ENCODE measurements around the gene CIB2.

CIB2 gene

DNA sequence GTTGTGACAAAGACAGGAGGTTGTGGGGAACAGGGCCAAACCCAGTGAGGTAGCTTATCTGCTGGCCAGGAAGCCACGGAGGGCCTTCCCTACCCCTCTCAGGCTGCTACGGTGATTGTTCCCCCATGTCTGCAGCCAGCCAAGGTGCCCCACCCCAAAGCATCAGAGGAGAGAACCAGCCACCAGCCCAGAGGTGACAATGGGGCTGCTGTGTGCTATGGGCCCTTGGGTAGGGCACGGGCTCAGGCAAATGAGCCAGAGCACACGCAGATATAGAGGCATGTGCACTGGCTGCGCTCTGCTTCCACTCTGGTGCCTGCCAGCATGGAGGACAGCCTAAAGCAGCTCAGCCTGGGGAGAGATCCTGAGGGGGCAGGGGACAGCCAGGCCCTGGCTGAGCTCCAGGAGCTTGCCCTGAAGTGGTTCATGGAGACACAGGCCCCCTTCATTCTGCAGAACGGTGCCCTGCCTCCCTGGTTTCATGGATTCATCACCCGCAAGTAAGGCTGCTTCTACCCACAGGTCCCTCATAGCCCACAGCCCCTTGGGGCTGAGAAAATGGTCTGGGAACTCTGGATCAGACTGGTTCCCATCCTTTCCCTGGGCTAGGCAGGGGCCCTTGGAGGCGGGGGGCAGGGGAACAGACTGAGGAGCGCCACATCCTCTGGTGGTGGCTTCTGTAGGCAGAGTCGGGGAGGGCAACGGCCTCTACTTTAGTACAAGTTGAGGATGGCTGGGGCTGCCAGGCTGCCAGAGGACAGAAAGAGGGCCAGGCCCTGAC lies 38.8 kb downstream of the CIB2 start, which contains the start of gene SH2D7 (continued):
- TF ChIP-seq SALL2 (tag by site-specific recombination; IDR thresholded peaks at IDR 0.05; ENCODE audit: borderline replicate concordance) (no peak), FEZF1 (tag by site-specific recombination; IDR thresholded peaks at IDR 0.05) (no peak), ZNF654 (tag by site-specific recombination; IDR thresholded peaks at IDR 0.05; ENCODE audit: low read depth) (no peak), ZBTB8A (tag by site-specific recombination; IDR thresholded peaks at IDR 0.05) (no peak), ZNF645 (tag by site-specific recombination; IDR thresholded peaks at IDR 0.05) (no peak), ZNF658 (tag by site-specific recombination; IDR thresholded peaks at IDR 0.05) (no peak)

- H3K9me3 ChIP-seq (ENCODE audit: control insufficient read depth, insufficient read depth, low read depth, low read length) = no peaks in the 10 kb centered on the region
- CTCF ChIA-PET = interaction anchor here (1.3 to 6.2 kb wide), 2 partner anchors 12 to 18 kb away, joined by 6 to 28 read pairs; partner anchors contain the start of gene TBC1D2B
- POLR2A ChIA-PET = no interaction called here
- TF ChIP-seq ZNF768 (tag by site-specific recombination; IDR thresholded peaks at IDR 0.05) (no peak), ZNF513 (tag by site-specific recombination; IDR thresholded peaks at IDR 0.05) (peak; percentile 99)
- no peak overlapping the region for H3K27ac ChIP-seq (ENCODE audit: extremely low read depth, low read depth, low read length)
- no peak overlapping the region for H3K4me3 ChIP-seq (ENCODE audit: low read depth, low read length)
- no peaks in the 10 kb centered on the region for H3K4me1 ChIP-seq (ENCODE audit: control insufficient read depth, insufficient read depth, low read length)
- H3K36me3 ChIP-seq (ENCODE audit: control insufficient read depth in 2 of 2, insufficient read depth in 1 of 2, low read length in 2 of 2) = no peaks in the 10 kb centered on the region
Observed at GRCh38 chr15:78090422-78091063, 40.7 kb downstream of the CIB2 start.

DNA sequence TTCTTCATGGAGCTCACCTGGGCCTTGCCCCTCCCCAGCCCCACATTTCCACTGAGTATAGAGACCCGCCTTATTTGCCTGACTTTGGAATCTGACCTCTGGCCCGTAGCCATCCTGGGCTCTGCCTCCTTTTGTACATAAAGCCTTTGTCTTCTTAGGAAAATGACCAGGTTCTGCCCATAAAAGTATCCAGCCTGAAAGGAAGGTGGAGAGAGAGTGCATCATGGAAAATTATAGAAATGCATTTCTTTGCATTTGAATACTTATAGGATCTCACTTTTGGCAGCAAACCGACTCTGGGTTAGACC lies 42.5 kb downstream of the CIB2 start:
- POLR2A ChIA-PET = interaction anchor here (0.5 kb wide), 2 partner anchors 10 to 476 kb away, joined by 3 to 6 read pairs; no protein-coding TSS in a partner anchor
- CTCF ChIA-PET = interaction anchor here (0.5 to 1.1 kb wide), 2 partner anchors 19 to 79 kb away, joined by 3 to 5 read pairs; no protein-coding TSS in a partner anchor

More for the DNA sequence above, 42.5 kb downstream of the CIB2 start:
- Histone ChIP-seq H3K27ac (ENCODE audit: extremely low read depth, low read depth, low read length) (no peak overlapping the region), H3K4me3 (ENCODE audit: low read depth, low read length) (no peak overlapping the region), H3K36me3 (ENCODE audit: control insufficient read depth in 2 of 2, insufficient read depth in 1 of 2, low read length in 2 of 2) (no peaks in the 10 kb centered on the region), H3K9me3 (ENCODE audit: control insufficient read depth, insufficient read depth, low read depth, low read length) (no peaks in the 10 kb centered on the region), H3K4me1 (ENCODE audit: control insufficient read depth, insufficient read depth, low read length) (no peaks in the 10 kb centered on the region)
- TF ChIP-seq ZNF114 (tag by site-specific recombination; IDR thresholded peaks at IDR 0.05) = no peak
- no peak for TF ChIP-seq BCL6B (tag by site-specific recombination; IDR thresholded peaks at IDR 0.05)
- no peak for TF ChIP-seq HOXD13 (CRISPR knock-in tag; IDR thresholded peaks at IDR 0.05; ENCODE audit: borderline replicate concordance)
- TF ChIP-seq ZNF48 (tag by site-specific recombination; IDR thresholded peaks at IDR 0.05) = no peak
- no peak for TF ChIP-seq ZBTB17 (tag by site-specific recombination; IDR thresholded peaks at IDR 0.05)
- TF ChIP-seq ZNF645 (tag by site-specific recombination; IDR thresholded peaks at IDR 0.05) = no peak
- TF ChIP-seq ZNF629 (tag by site-specific recombination; IDR thresholded peaks at IDR 0.05) = no peak
- TF ChIP-seq ZNF138 (tag by site-specific recombination; IDR thresholded peaks at IDR 0.05; ENCODE audit: borderline replicate concordance) = no peak
- TF ChIP-seq ZNF16 (tag by site-specific recombination; IDR thresholded peaks at IDR 0.05; ENCODE audit: low read depth) = no peak
- TF ChIP-seq, protein P1, sequence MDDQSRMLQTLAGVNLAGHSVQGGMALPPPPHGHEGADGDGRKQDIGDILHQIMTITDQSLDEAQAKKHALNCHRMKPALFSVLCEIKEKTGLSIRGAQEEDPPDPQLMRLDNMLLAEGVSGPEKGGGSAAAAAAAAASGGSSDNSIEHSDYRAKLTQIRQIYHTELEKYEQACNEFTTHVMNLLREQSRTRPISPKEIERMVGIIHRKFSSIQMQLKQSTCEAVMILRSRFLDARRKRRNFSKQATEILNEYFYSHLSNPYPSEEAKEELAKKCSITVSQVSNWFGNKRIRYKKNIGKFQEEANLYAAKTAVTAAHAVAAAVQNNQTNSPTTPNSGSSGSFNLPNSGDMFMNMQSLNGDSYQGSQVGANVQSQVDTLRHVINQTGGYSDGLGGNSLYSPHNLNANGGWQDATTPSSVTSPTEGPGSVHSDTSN (CRISPR knock-in tag; IDR thresholded peaks at IDR 0.05) = no peak
- TF ChIP-seq ZNF654 (tag by site-specific recombination; IDR thresholded peaks at IDR 0.05; ENCODE audit: low read depth) = no peak
- TF ChIP-seq ZNF354C (tag by site-specific recombination; IDR thresholded peaks at IDR 0.05; ENCODE audit: borderline replicate concordance, low read depth) = no peak
- TF ChIP-seq ZBTB10 (tag by site-specific recombination; IDR thresholded peaks at IDR 0.05) = no peak
- no peak for TF ChIP-seq MYNN (tag by site-specific recombination; IDR thresholded peaks at IDR 0.05; ENCODE audit: borderline replicate concordance)
